Upper lobe of left lung (tissue), 6 donors: ENCODE measurements around the gene ADAMTS3. TPM values are rescaled to one million over a fixed set of nuclear protein-coding genes. Genes with fewer than 3 reads are reported as not detected.

Source experiments
- ATAC-seq, 2 donors: fragments of 200-7000 bp; cut with Tn5 transposase; one replicate each; pipeline ENCODE4 v1.9.1; 2022; ENCODE audit warnings: mild to moderate bottlenecking in 2 of 2, moderate library complexity in 2 of 2; ENCODE audit not compliant: low FRiP score in 2 of 2
- DNase-seq, 2 donors: peaks; one replicate each; pipeline ENCODE4 v3.0.0-alpha.2; 2019 to 2020
- H3K27ac ChIP-seq, 4 donors: fragments of 200-600 bp; sonication (generic); one replicate each; pipeline ENCODE4 v1.5.1; 2016 to 2019
- H3K27me3 ChIP-seq, 4 donors: fragments of 200-600 bp; sonication (generic); one replicate each; pipeline ENCODE4 v1.5.1; 2017 to 2019
- H3K36me3 ChIP-seq, 4 donors: fragments of 200-600 bp; sonication (generic); one replicate each; pipeline ENCODE4 v1.5.1; 2016 to 2019
- H3K4me1 ChIP-seq, 4 donors: fragments of 200-600 bp; sonication (generic); one replicate each; pipeline ENCODE4 v1.5.1; 2018 to 2019
- H3K4me3 ChIP-seq, 4 donors: fragments of 200-600 bp; sonication (generic); one replicate each; pipeline ENCODE4 v1.5.1; 2017 to 2019; ENCODE audit warnings: mild to moderate bottlenecking in 2 of 4, moderate library complexity in 1 of 4
- H3K9me3 ChIP-seq, 4 donors: fragments of 200-600 bp; sonication (generic); one replicate each; pipeline ENCODE4 v1.5.1; 2018 to 2019
- EP300 ChIP-seq, 4 donors: sonication (generic); formaldehyde crosslinking; IDR thresholded peaks; one replicate each; pipeline ENCODE4 v1.5.1; 2017; ENCODE audit warnings: antibody characterized with exemption in 4 of 4, control low read depth in 2 of 4
- POLR2A ChIP-seq, 4 donors: fragments of 450-650 bp; IDR thresholded peaks; one replicate each; pipeline ENCODE4 v1.5.1; 2016 to 2017; ENCODE audit warnings: antibody characterized with exemption in 4 of 4, mild to moderate bottlenecking in 2 of 4
- POLR2AphosphoS5 ChIP-seq, 2 donors: sonication (generic); formaldehyde crosslinking; IDR thresholded peaks; one replicate each; pipeline ENCODE4 v1.5.1; 2017; ENCODE audit warnings: antibody characterized with exemption in 2 of 2
- WGBS, 2 donors: methylation state at CpG; one replicate each; pipeline ENCODE4 v1.1.5; 2017 to 2018; 5-methylcytosine and 5-hydroxymethylcytosine counted together
- total RNA-seq, 6 donors: library from RNA; depleted of rRNA in 4 of 6; stranded (reverse); fragments of >200 nt in 4 of 6; gene quantifications; one replicate each; pipeline versions ENCODE4 v1.1.0 to v1.2.1, GENCODE V29; 2016 to 2021
- TF ChIP-seq, protein P1 (sequence below), 6 experiments: fragments of 450-650 bp in 4 of 6; fragments of 200-600 bp in 2 of 6; sonication (generic) in 2 of 6; IDR thresholded peaks; one replicate each; pipeline ENCODE4 v1.5.1; 2016 to 2019; ENCODE audit warnings: antibody characterized with exemption in 6 of 6
- donor health status: DM: no; HTN: no; CAD: no; lungs with moderate emphysema.
- donor health status: DM: no; HTN: yes; CAD: no; lungs with severe emphysema.

Gene ADAMTS3
- total RNA-seq, 6 donors from 2014 or later: 1.0 to 5.2 (median 2.3) TPM

DNA sequence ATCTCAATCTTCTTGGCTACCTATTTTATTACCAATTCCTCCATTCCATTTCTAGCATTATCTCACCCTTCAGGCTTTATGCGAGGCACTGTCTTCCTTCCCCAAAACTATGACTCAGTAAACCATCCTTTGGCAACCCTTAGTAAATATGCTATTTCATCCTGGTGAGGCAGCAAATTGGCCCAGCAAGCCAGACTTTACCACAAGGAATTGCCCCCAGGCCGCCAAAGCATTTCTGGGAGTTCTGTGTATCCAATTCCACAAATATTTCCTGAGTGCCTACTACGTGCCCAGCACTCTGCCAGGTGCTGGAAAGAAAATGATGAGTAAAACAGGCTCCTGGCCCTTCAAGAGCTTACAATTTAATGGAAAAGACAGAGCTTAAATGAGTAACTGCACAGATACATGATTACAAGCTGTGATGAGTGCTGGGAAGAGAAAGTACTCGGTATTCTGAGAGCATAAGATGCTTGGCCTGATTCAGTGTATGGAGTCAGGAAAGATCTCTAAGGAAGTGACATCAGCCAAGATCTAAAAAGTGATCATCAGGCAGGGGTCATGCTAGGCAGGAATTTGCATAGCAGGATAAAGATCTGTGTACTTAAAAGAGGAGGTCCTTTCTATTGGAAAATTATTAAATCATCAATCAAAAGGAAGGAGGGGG is 193.8 kb downstream of the ADAMTS3 start:
- ATAC-seq: peak in 1 of 2 donors; percentile 73
- H3K27ac ChIP-seq: no peak overlapping the region
- WGBS, 2 donors: 50 to 64% methylated on average over 4 of the region's 4 CpGs

DNA sequence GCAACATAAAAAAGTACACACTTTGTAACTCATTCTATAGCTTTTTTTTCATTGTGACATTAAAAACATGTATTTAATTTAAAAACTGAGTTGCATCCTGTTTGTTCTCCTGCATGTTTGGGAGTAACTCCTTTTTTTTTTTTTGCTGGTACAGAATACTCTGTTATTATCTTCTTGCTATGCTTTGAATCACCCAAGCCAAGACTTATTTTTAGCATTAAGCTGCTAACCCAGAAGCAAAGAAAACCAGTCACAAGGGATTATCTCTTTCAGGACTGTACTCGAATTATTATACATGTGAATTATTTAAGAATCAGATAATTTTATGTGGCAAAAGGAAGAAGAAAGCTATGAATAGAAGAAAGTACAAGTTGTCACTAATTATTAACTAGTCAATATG is 194.9 kb downstream of the ADAMTS3 start:
- no peak for ATAC-seq
- WGBS, 2 donors: 64 to 74% methylated on average over 1 of the region's 1 CpG
- Histone ChIP-seq H3K36me3 (no peaks in the 10 kb centered on the region), H3K27ac (no peak overlapping the region), H3K27me3 (no peaks in the 10 kb centered on the region), H3K4me1 (peaks cover 0 to 4% (median 0%) of the 10 kb centered on the region in 4 donors), H3K9me3 (no peaks in the 10 kb centered on the region), H3K4me3 (no peak overlapping the region)
- TF ChIP-seq, protein P1, sequence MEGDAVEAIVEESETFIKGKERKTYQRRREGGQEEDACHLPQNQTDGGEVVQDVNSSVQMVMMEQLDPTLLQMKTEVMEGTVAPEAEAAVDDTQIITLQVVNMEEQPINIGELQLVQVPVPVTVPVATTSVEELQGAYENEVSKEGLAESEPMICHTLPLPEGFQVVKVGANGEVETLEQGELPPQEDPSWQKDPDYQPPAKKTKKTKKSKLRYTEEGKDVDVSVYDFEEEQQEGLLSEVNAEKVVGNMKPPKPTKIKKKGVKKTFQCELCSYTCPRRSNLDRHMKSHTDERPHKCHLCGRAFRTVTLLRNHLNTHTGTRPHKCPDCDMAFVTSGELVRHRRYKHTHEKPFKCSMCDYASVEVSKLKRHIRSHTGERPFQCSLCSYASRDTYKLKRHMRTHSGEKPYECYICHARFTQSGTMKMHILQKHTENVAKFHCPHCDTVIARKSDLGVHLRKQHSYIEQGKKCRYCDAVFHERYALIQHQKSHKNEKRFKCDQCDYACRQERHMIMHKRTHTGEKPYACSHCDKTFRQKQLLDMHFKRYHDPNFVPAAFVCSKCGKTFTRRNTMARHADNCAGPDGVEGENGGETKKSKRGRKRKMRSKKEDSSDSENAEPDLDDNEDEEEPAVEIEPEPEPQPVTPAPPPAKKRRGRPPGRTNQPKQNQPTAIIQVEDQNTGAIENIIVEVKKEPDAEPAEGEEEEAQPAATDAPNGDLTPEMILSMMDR (IDR thresholded peaks at IDR 0.05): no peak
- TF ChIP-seq EP300 (IDR thresholded peaks at IDR 0.05) (no peak), POLR2AphosphoS5 (IDR thresholded peaks at IDR 0.05) (no peak), POLR2A (IDR thresholded peaks at IDR 0.05) (no peak)
- DNase-seq: no peak

More for the DNA sequence above, 193.8 kb downstream of the ADAMTS3 start:
- H3K9me3 ChIP-seq: no peaks in the 10 kb centered on the region
- H3K27me3 ChIP-seq: no peaks in the 10 kb centered on the region
- no peak overlapping the region for H3K4me3 ChIP-seq
- TF ChIP-seq EP300 (IDR thresholded peaks at IDR 0.05): no peak
- no peak for TF ChIP-seq POLR2A (IDR thresholded peaks at IDR 0.05)
- TF ChIP-seq, protein P1 (IDR thresholded peaks at IDR 0.05): no peak
- TF ChIP-seq POLR2AphosphoS5 (IDR thresholded peaks at IDR 0.05): no peak
- peaks cover 0 to 4% (median 0%) of the 10 kb centered on the region in 4 donors for H3K4me1 ChIP-seq
- DNase-seq: no peak
- H3K36me3 ChIP-seq: no peaks in the 10 kb centered on the region

DNA sequence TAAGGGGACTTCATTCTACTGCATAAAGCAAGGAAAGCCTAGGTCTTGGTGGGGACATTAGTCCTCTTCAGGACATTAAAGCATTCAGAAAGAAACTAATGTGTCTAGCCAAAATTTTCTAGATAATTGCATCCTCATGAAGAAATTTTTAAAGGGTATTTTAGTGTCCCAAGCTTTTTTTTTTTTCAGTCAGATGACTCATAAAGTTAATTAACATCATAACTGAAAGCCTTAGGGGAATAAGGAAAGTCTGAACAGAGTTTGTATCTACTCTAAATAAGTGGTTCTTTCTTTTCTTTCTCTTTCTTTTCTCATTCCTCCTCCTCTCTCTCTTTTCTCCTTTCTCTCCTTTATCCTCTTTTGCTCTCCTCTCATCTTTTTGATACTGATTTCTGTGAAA is 202.4 kb downstream of the ADAMTS3 start:
- Histone ChIP-seq H3K9me3 (no peaks in the 10 kb centered on the region), H3K4me1 (no peaks in the 10 kb centered on the region), H3K36me3 (no peaks in the 10 kb centered on the region), H3K27ac (no peak overlapping the region), H3K27me3 (no peaks in the 10 kb centered on the region), H3K4me3 (no peak overlapping the region)
- TF ChIP-seq POLR2A (IDR thresholded peaks at IDR 0.05) (no peak), EP300 (IDR thresholded peaks at IDR 0.05) (no peak), POLR2AphosphoS5 (IDR thresholded peaks at IDR 0.05) (no peak)
- TF ChIP-seq, protein P1 (IDR thresholded peaks at IDR 0.05): no peak
- DNase-seq (no peak), ATAC-seq (no peak)

DNA sequence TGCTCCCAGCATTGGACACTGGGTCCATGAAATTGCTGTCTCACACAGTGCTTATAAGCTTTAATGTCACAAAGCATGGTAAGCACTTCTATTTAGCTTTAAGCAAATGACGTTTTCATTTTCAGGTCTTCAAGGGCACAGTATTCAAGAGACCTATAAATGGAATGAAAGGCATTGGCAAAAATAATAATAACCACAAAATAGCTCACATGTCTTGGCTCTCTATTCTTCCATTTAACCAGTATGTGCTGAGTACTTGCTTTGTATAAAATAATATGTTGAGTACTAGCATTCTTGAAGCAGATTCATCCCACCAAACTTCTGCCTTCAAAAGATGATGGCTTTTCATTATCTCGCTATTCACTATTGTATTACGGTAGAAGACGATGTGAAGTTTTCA is 203.0 kb downstream of the ADAMTS3 start:
- no peaks in the 10 kb centered on the region for H3K4me1 ChIP-seq
- ATAC-seq: no peak
- H3K36me3 ChIP-seq: no peaks in the 10 kb centered on the region
- TF ChIP-seq POLR2AphosphoS5 (IDR thresholded peaks at IDR 0.05) (no peak), POLR2A (IDR thresholded peaks at IDR 0.05) (no peak), EP300 (IDR thresholded peaks at IDR 0.05) (no peak)
- TF ChIP-seq, protein P1 (IDR thresholded peaks at IDR 0.05): no peak
- H3K27ac ChIP-seq: no peak overlapping the region
- H3K9me3 ChIP-seq: no peaks in the 10 kb centered on the region
- no peak overlapping the region for H3K4me3 ChIP-seq
- H3K27me3 ChIP-seq: no peaks in the 10 kb centered on the region
- WGBS, 2 donors: 91 to 92% methylated on average over 4 of the region's 4 CpGs
- DNase-seq: no peak

DNA sequence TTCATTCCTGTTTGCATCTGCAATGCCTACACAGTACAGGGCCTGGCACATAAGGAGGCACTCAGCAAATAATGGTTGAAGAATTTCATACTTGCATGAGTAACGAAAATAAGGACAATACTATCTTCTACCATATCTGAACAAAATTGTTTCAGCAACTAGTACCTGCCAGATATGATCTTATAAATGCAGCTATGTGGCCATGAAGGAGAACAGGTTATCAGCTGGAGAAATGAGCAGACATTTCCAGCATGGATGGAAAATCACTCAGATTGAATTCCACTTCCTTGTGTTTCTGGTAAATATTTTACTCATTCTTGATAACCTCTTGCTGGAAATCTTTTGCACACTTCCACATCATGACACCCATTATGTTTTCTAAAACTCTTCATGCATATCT is 204.0 kb downstream of the ADAMTS3 start:
- Histone ChIP-seq H3K4me3 (no peak overlapping the region), H3K27me3 (no peaks in the 10 kb centered on the region), H3K27ac (no peak overlapping the region), H3K4me1 (no peaks in the 10 kb centered on the region), H3K9me3 (no peaks in the 10 kb centered on the region), H3K36me3 (no peaks in the 10 kb centered on the region)
- no peak for DNase-seq
- WGBS, 2 donors: 32 to 38% methylated on average over 1 of the region's 1 CpG
- no peak for ATAC-seq
- TF ChIP-seq EP300 (IDR thresholded peaks at IDR 0.05) (no peak), POLR2AphosphoS5 (IDR thresholded peaks at IDR 0.05) (no peak), POLR2A (IDR thresholded peaks at IDR 0.05) (no peak)
- TF ChIP-seq, protein P1 (IDR thresholded peaks at IDR 0.05): no peak
